Ishikawa (cell line): ENCODE measurements around the gene DNAH8.

Source experiments
- CREB1 ChIP-seq: IDR thresholded peaks from 2 replicates; pipeline ENCODE4 v1.6.1; 2012; ENCODE audit warnings: low read depth
- MAX ChIP-seq: IDR thresholded peaks from 2 replicates; pipeline ENCODE4 v1.6.1; 2012

GRCh38 chr6:39054577-39055142, 339.5 kb downstream of the DNAH8 start:
- no peak for TF ChIP-seq CREB1
- TF ChIP-seq MAX = no peak
